Superior temporal gyrus (tissue), 1 donor: Measurements from ENCODE around the gene HJV.
A peak's percentile ranks its signal among the peaks of the same experiment; 100 is the strongest.

Source experiments
- DNase-seq: peaks from one replicate; pipeline ENCODE4 v3.0.0-alpha.2; 2016; ENCODE audit errors: extremely low spot score

HJV gene

GRCh38 chr1:145992958-145993617 is 28.4 kb downstream of the HJV start:
- no peak for DNase-seq

- no peak for DNase-seq
Measured at GRCh38 chr1:145992502-145992936, 29.0 kb downstream of the HJV start.

GRCh38 chr1:145991735-145992412 is 29.7 kb downstream of the HJV start:
- DNase-seq, result no peak

GRCh38 chr1:145990249-145990855 is 31.2 kb downstream of the HJV start:
- DNase-seq, result no peak

- DNase-seq, result no peak
Measured at GRCh38 chr1:145988773-145989172, 32.8 kb downstream of the HJV start.

GRCh38 chr1:145987926-145988325 is 33.6 kb downstream of the HJV start:
- no peak for DNase-seq

GRCh38 chr1:145986551-145986950 is 35.0 kb downstream of the HJV start:
- no peak for DNase-seq

- no peak for DNase-seq
Measured at GRCh38 chr1:145985502-145986439, 35.8 kb downstream of the HJV start.

- no peak for DNase-seq
Measured at GRCh38 chr1:145985129-145985501, 36.4 kb downstream of the HJV start.

- DNase-seq, result no peak
Measured at GRCh38 chr1:145983960-145984830, 37.3 kb downstream of the HJV start.

GRCh38 chr1:145983206-145983675 is 38.3 kb downstream of the HJV start:
- DNase-seq, result no peak

GRCh38 chr1:145982010-145982723 is 39.4 kb downstream of the HJV start:
- no peak for DNase-seq

GRCh38 chr1:145980457-145980994 is 41.0 kb downstream of the HJV start:
- no peak for DNase-seq

- no peak for DNase-seq
Measured at GRCh38 chr1:145979746-145980456, 41.6 kb downstream of the HJV start.

GRCh38 chr1:145978854-145979745 is 42.4 kb downstream of the HJV start:
- DNase-seq, result peak; percentile 100

GRCh38 chr1:145978471-145978853 is 43.1 kb downstream of the HJV start:
- DNase-seq, result no peak

GRCh38 chr1:145977486-145978470 is 43.8 kb downstream of the HJV start:
- DNase-seq, result peak; percentile 94
